Measurements from ENCODE around the gene AK6. TPM values are rescaled to one million over a fixed set of nuclear protein-coding genes. Genes with fewer than 3 reads are reported as not detected.
A peak's percentile ranks its signal among the peaks of the same experiment; 100 is the strongest.

AK6 gene
- total RNA-seq, 1 donor from 2014 or later, result 30.8 TPM

- TF ChIP-seq CTCF (conservative IDR thresholded peaks at IDR 0.05), result no peak
- Mint-ChIP-seq H3K27ac (peak overlapping the region; percentile 98), H3K36me3 (peaks cover 22% of the 10 kb centered on the region), H3K4me3 (peak overlapping the region; percentile 98), H3K9me3 (no peaks in the 10 kb centered on the region), H3K27me3 (no peaks in the 10 kb centered on the region), H3K4me1 (ENCODE audit: unreplicated experiment) (peaks cover 24% of the 10 kb centered on the region)
- DNase-seq (ENCODE audit: extremely low spot score, unreplicated experiment), result no peak
Measured at GRCh38 chr5:69368458-69369339, 621 bp downstream of the AK6 start.

GRCh38 chr5:69367697-69368279 lies 1.5 kb downstream of the AK6 start:
- peak overlapping the region; percentile 98 for H3K4me3 Mint-ChIP-seq
- TF ChIP-seq CTCF (conservative IDR thresholded peaks at IDR 0.05), result no peak
- H3K36me3 Mint-ChIP-seq, result peaks cover 22% of the 10 kb centered on the region
- H3K4me1 Mint-ChIP-seq (ENCODE audit: unreplicated experiment), result peaks cover 24% of the 10 kb centered on the region
- no peak for DNase-seq (ENCODE audit: extremely low spot score, unreplicated experiment)
- no peaks in the 10 kb centered on the region for H3K27me3 Mint-ChIP-seq
- no peaks in the 10 kb centered on the region for H3K9me3 Mint-ChIP-seq
- H3K27ac Mint-ChIP-seq, result peak overlapping the region; percentile 98

- Mint-ChIP-seq H3K4me3 (no peak overlapping the region), H3K4me1 (ENCODE audit: unreplicated experiment) (peaks cover 15% of the 10 kb centered on the region), H3K36me3 (peaks cover 28% of the 10 kb centered on the region), H3K27me3 (no peaks in the 10 kb centered on the region), H3K9me3 (no peaks in the 10 kb centered on the region), H3K27ac (peak overlapping the region; percentile 61)
- DNase-seq (ENCODE audit: extremely low spot score, unreplicated experiment), result no peak
- TF ChIP-seq CTCF (conservative IDR thresholded peaks at IDR 0.05), result no peak
Measured at GRCh38 chr5:69364850-69365249, 4.5 kb downstream of the AK6 start.

- H3K4me1 Mint-ChIP-seq (ENCODE audit: unreplicated experiment), result peaks cover 15% of the 10 kb centered on the region
- H3K36me3 Mint-ChIP-seq, result peaks cover 29% of the 10 kb centered on the region
- no peak overlapping the region for H3K4me3 Mint-ChIP-seq
- H3K27me3 Mint-ChIP-seq, result no peaks in the 10 kb centered on the region
- H3K9me3 Mint-ChIP-seq, result no peaks in the 10 kb centered on the region
- peak overlapping the region; percentile 61 for H3K27ac Mint-ChIP-seq
- TF ChIP-seq CTCF (conservative IDR thresholded peaks at IDR 0.05), result peak; percentile 75
- no peak for DNase-seq (ENCODE audit: extremely low spot score, unreplicated experiment)
Measured at GRCh38 chr5:69364414-69364813, 4.9 kb downstream of the AK6 start.

GRCh38 chr5:69360442-69360841 lies 8.9 kb downstream of the AK6 start:
- H3K4me1 Mint-ChIP-seq (ENCODE audit: unreplicated experiment), result peaks cover 3% of the 10 kb centered on the region

More at GRCh38 chr5:69360442-69360841, 8.9 kb downstream of the AK6 start:
- no peak for TF ChIP-seq CTCF (conservative IDR thresholded peaks at IDR 0.05)
- Mint-ChIP-seq H3K27me3 (no peaks in the 10 kb centered on the region), H3K4me3 (no peak overlapping the region), H3K36me3 (peaks cover 28% of the 10 kb centered on the region), H3K9me3 (no peaks in the 10 kb centered on the region), H3K27ac (no peak overlapping the region)
- DNase-seq (ENCODE audit: extremely low spot score, unreplicated experiment), result no peak
